Urinary bladder (tissue), 4 donors: Measurements from ENCODE around the gene CYP2W1. TPM values are rescaled to one million over a fixed set of nuclear protein-coding genes. Genes with fewer than 3 reads are reported as not detected.

ENCODE experiments used
- DNase-seq: peaks from one replicate; pipeline ENCODE4 v3.0.0-alpha.2; 2015; ENCODE audit errors: extremely low spot score
- H3K27ac ChIP-seq: one replicate; pipeline ENCODE4 v1.5.1; 2013; ENCODE audit warnings: low read depth, mild to moderate bottlenecking, moderate library complexity
- H3K36me3 ChIP-seq: one replicate; pipeline ENCODE4 v1.6.1; 2013; ENCODE audit warnings: mild to moderate bottlenecking, moderate library complexity; ENCODE audit not compliant: insufficient read depth
- H3K4me1 ChIP-seq: one replicate; pipeline ENCODE4 v1.6.1; 2013; ENCODE audit warnings: mild to moderate bottlenecking, moderate library complexity; ENCODE audit not compliant: insufficient read depth
- H3K4me3 ChIP-seq: one replicate; pipeline ENCODE4 v1.5.1; 2013; ENCODE audit warnings: low read depth, low read length
- WGBS: extraction: QIAGEN DNeasy Blood & Tissue Kit; methylation state at CpG from one replicate; pipeline ENCODE4 v1.1.7; 2013; 5-methylcytosine and 5-hydroxymethylcytosine counted together
- polyA plus RNA-seq: library from polyadenylated mRNA; stranded (reverse); fragments of 200-250 nt; gene quantifications from one replicate; pipeline ENCODE4 v1.2.3, GENCODE V29; 2013
- total RNA-seq: library from RNA; depleted of rRNA; stranded (reverse); fragments of >200 nt; gene quantifications from one replicate; pipeline ENCODE4 v1.2.3, GENCODE V29; 2014
- donor health status: healthy with polysubstance abuse.
- donor health status: healthy.

The CYP2W1 gene
- total and polyA plus RNA-seq, 2 donors: 0.22 to 7.5 TPM

GRCh38 chr7:945147-945555, 37.8 kb upstream of the CYP2W1 start:
- peak overlapping the region; percentile 76 for H3K27ac ChIP-seq
- H3K4me1 ChIP-seq: no peaks in the 10 kb centered on the region
- no peak overlapping the region for H3K4me3 ChIP-seq
- no peaks in the 10 kb centered on the region for H3K36me3 ChIP-seq
- WGBS: 77% methylated on average over 13 of the region's 13 CpGs
- no peak for DNase-seq

- H3K27ac ChIP-seq: peak overlapping the region; percentile 76
- no peaks in the 10 kb centered on the region for H3K36me3 ChIP-seq
- no peak overlapping the region for H3K4me3 ChIP-seq
- peak; percentile 73 for DNase-seq
- WGBS: 67% methylated on average over 30 of the region's 30 CpGs
- no peaks in the 10 kb centered on the region for H3K4me1 ChIP-seq
Measured at GRCh38 chr7:945556-946255, 37.3 kb upstream of the CYP2W1 start.

GRCh38 chr7:946256-946996, 36.6 kb upstream of the CYP2W1 start:
- Histone ChIP-seq H3K36me3 (no peaks in the 10 kb centered on the region), H3K4me1 (no peaks in the 10 kb centered on the region), H3K4me3 (no peak overlapping the region), H3K27ac (no peak overlapping the region)
- 74% methylated on average over 29 of the region's 29 CpGs for WGBS
- no peak for DNase-seq

GRCh38 chr7:947391-948210, 35.4 kb upstream of the CYP2W1 start:
- 88% methylated on average over 37 of the region's 37 CpGs for WGBS

GRCh38 chr7:949021-949934, 33.7 kb upstream of the CYP2W1 start:
- Histone ChIP-seq H3K36me3 (no peaks in the 10 kb centered on the region), H3K4me1 (no peaks in the 10 kb centered on the region), H3K4me3 (no peak overlapping the region), H3K27ac (no peak overlapping the region)
- 86% methylated on average over 28 of the region's 28 CpGs for WGBS
- no peak for DNase-seq

More at GRCh38 chr7:947391-948210, 35.4 kb upstream of the CYP2W1 start:
- no peak overlapping the region for H3K27ac ChIP-seq
- H3K4me3 ChIP-seq: no peak overlapping the region
- H3K4me1 ChIP-seq: no peaks in the 10 kb centered on the region
- no peaks in the 10 kb centered on the region for H3K36me3 ChIP-seq
- no peak for DNase-seq

- H3K36me3 ChIP-seq: no peaks in the 10 kb centered on the region
- 92% methylated on average over 21 of the region's 21 CpGs for WGBS
- no peak overlapping the region for H3K4me3 ChIP-seq
- no peak overlapping the region for H3K27ac ChIP-seq
- DNase-seq: no peak
- no peaks in the 10 kb centered on the region for H3K4me1 ChIP-seq
Measured at GRCh38 chr7:951881-952547, 31.0 kb upstream of the CYP2W1 start.

GRCh38 chr7:952548-953441, 30.2 kb upstream of the CYP2W1 start:
- H3K36me3 ChIP-seq: no peaks in the 10 kb centered on the region
- DNase-seq: no peak
- no peak overlapping the region for H3K4me3 ChIP-seq
- H3K4me1 ChIP-seq: no peaks in the 10 kb centered on the region
- 76% methylated on average over 20 of the region's 20 CpGs for WGBS
- H3K27ac ChIP-seq: no peak overlapping the region

- WGBS: 2% methylated on average over 68 of the region's 78 CpGs
- no peak overlapping the region for H3K27ac ChIP-seq
- DNase-seq: no peak
Measured at GRCh38 chr7:953547-954327, 29.2 kb upstream of the CYP2W1 start.

GRCh38 chr7:954330-955238, 28.4 kb upstream of the CYP2W1 start, which contains the start of gene ADAP1:
ADAP1 (minus strand) TSS chr7:954680; CDS start chr7:954477, 203 bp downstream.
- 8% methylated on average over 107 of the region's 115 CpGs for WGBS
- peak within 1 kb of the TSS; percentile 68 for H3K4me3 ChIP-seq
- no peaks in the 10 kb centered on the region for H3K4me1 ChIP-seq
- no peaks in the 10 kb centered on the region for H3K36me3 ChIP-seq
- no peak within 1 kb of the TSS for H3K27ac ChIP-seq
- DNase-seq: no peak

More at GRCh38 chr7:953547-954327, 29.2 kb upstream of the CYP2W1 start:
- Histone ChIP-seq H3K36me3 (no peaks in the 10 kb centered on the region), H3K4me3 (peak overlapping the region; percentile 68), H3K4me1 (no peaks in the 10 kb centered on the region)

- H3K27ac ChIP-seq: no peak overlapping the region
- DNase-seq: no peak
- WGBS: 86% methylated on average over 10 of the region's 10 CpGs
Measured at GRCh38 chr7:956031-956430, 26.9 kb upstream of the CYP2W1 start.

More at GRCh38 chr7:956031-956430, 26.9 kb upstream of the CYP2W1 start:
- H3K36me3 ChIP-seq: no peaks in the 10 kb centered on the region
- no peaks in the 10 kb centered on the region for H3K4me1 ChIP-seq
- no peak overlapping the region for H3K4me3 ChIP-seq
